Measurements from ENCODE around the gene ZCCHC8. TPM values are rescaled to one million over a fixed set of nuclear protein-coding genes. Genes with fewer than 3 reads are reported as not detected.

ZCCHC8 gene
- total RNA-seq, 1 donor from 2014 or later, result 25.3 TPM

- DNase-seq (ENCODE audit: low read depth), result no peak
- H3K36me3 ChIP-seq (ENCODE audit: control insufficient read depth, insufficient read depth, low read length), result peaks cover 3% of the 10 kb centered on the region
- H3K27me3 ChIP-seq (ENCODE audit: control insufficient read depth, insufficient read depth, low read length), result no peaks in the 10 kb centered on the region
- no peak overlapping the region for H3K4me3 ChIP-seq (ENCODE audit: low read depth, low read length)
- no peak for TF ChIP-seq CTCF (IDR thresholded peaks at IDR 0.05; ENCODE audit: insufficient read depth, low read length, poor library complexity, severe bottlenecking)
These were observed 16.8 kb downstream of the ZCCHC8 start for GRCh38 chr12:122483969-122484368.

GRCh38 chr12:122481861-122482260 lies 18.9 kb downstream of the ZCCHC8 start:
- no peaks in the 10 kb centered on the region for H3K27me3 ChIP-seq (ENCODE audit: control insufficient read depth, insufficient read depth, low read length)
- no peak for TF ChIP-seq CTCF (IDR thresholded peaks at IDR 0.05; ENCODE audit: insufficient read depth, low read length, poor library complexity, severe bottlenecking)
- no peak overlapping the region for H3K4me3 ChIP-seq (ENCODE audit: low read depth, low read length)
- H3K36me3 ChIP-seq (ENCODE audit: control insufficient read depth, insufficient read depth, low read length), result peaks cover 4% of the 10 kb centered on the region
- DNase-seq (ENCODE audit: low read depth), result no peak

GRCh38 chr12:122480753-122481152 lies 20.0 kb downstream of the ZCCHC8 start:
- peaks cover 4% of the 10 kb centered on the region for H3K36me3 ChIP-seq (ENCODE audit: control insufficient read depth, insufficient read depth, low read length)
- TF ChIP-seq CTCF (IDR thresholded peaks at IDR 0.05; ENCODE audit: insufficient read depth, low read length, poor library complexity, severe bottlenecking), result no peak
- no peaks in the 10 kb centered on the region for H3K27me3 ChIP-seq (ENCODE audit: control insufficient read depth, insufficient read depth, low read length)
- H3K4me3 ChIP-seq (ENCODE audit: low read depth, low read length), result no peak overlapping the region
- DNase-seq (ENCODE audit: low read depth), result no peak

GRCh38 chr12:122474324-122474716 lies 26.4 kb downstream of the ZCCHC8 start:
- no peak for DNase-seq (ENCODE audit: low read depth)
- TF ChIP-seq CTCF (IDR thresholded peaks at IDR 0.05; ENCODE audit: insufficient read depth, low read length, poor library complexity, severe bottlenecking), result no peak
- Histone ChIP-seq H3K36me3 (ENCODE audit: control insufficient read depth, insufficient read depth, low read length) (peaks cover 2% of the 10 kb centered on the region), H3K27me3 (ENCODE audit: control insufficient read depth, insufficient read depth, low read length) (no peaks in the 10 kb centered on the region), H3K4me3 (ENCODE audit: low read depth, low read length) (no peak overlapping the region)

GRCh38 chr12:122473543-122474323 lies 27.0 kb downstream of the ZCCHC8 start:
- DNase-seq (ENCODE audit: low read depth), result no peak
- Histone ChIP-seq H3K27me3 (ENCODE audit: control insufficient read depth, insufficient read depth, low read length) (no peaks in the 10 kb centered on the region), H3K36me3 (ENCODE audit: control insufficient read depth, insufficient read depth, low read length) (peaks cover 2% of the 10 kb centered on the region), H3K4me3 (ENCODE audit: low read depth, low read length) (no peak overlapping the region)
- no peak for TF ChIP-seq CTCF (IDR thresholded peaks at IDR 0.05; ENCODE audit: insufficient read depth, low read length, poor library complexity, severe bottlenecking)
